HG03280 (cell line): ENCODE data around the gene GXYLT1.
"Not testable (repeated sequence)": the region's sequence is repeated elsewhere in the genome, so short reads cannot be mapped to it uniquely, and the experiment has no call there.

Experiments used
- ATAC-seq: cut with Tn5 transposase; IDR thresholded peaks from one replicate; pipeline ENCODE4 v1.9.1; 2021; ENCODE audit warnings: mild to moderate bottlenecking, moderate library complexity; ENCODE audit not compliant: unreplicated experiment

Gene GXYLT1

DNA sequence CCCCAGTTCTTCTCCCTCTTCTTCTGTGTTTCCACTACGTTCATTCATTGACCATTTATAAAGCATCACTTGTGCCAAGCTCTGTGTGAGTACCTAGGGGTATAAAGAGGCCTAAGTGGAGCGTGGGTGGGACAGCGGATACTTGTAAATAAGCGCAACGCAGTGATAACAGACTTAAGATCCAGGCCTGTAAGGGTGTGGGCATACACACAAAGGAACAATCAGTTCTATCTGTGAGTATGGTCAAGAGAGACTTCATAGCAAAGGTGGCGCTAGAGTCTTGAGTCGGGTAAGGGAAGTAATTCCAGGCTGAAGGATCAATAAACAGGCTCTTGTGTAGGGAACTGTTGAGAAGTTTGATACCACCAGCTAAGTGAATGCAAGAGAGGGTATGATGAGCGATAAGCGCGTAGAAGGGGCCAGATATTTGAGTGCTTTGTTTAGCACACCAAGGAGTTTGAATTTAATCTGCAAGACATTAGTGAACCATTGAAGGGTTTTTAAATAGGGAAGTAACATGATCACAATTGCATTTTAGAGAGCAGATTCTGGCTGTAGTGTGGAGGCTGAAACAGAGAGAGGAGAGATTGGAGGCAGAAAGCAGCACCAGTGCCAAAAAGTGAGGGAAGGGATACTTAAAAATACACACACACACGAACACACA lies 1.0 kb upstream of the GXYLT1 start:
- no peak for ATAC-seq

DNA sequence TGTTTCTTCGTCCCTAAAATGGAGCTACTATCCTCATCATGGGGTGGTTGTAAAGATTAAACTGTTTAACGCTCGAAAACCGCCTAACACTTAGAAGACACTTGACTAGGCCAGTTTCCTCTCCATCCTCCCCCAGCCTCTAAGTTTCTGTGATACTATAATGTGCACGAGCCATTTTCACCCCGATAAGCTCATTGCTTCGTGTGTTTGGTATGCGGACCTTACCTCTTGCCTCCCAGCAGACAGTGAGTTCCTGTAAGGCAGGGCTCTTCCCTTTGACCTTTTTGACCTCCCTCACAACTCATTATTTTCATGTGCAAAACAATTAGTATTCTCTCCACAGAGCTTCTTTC lies 499 bp upstream of the GXYLT1 start:
- ATAC-seq, result peak; percentile 16

DNA sequence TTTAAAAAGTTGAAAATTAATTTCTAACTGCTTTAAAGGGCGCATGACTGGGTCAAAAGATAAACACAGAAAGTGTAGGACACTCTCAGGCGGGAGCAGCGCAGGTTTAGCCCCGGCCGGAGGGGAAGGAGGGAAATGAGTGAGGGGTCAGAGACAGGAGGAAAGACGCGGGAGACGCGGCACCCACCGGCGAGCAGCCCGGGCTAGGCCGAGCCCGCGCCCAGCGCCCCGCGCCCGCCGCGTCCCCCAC lies 591 bp downstream of the GXYLT1 start:
- no peak for ATAC-seq

DNA sequence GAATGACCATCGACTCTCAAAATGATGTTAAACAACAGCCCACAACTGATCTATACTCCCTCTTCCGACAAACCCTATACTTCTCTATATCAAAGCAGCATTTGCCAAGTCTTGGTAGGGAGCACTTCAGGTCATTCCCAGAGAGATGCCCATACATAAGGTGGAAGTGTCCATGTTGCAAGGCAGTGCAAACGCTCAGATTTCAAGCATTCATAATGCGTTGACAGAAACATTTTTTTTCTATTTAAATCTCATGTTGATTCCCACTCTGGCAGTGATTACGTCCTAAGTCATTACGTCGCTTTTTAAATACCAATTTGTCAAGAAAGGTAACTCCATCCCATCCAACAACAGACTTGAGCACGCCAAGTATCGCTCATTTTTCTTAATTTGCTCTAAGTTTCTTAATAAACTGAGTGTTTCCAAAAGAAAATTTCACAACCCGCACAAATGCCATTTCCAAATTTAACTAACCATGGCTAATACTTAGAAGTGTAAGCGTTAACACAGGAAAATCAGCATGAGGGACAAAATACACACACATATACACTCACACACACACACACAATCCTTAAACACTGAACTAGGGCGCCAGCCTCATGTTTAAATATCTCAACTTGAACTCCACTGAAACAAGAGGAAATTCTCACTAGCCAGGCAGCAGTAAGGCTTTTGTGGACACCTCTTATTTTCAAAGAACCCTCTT lies 1.1 kb downstream of the GXYLT1 start:
- ATAC-seq, result no peak

DNA sequence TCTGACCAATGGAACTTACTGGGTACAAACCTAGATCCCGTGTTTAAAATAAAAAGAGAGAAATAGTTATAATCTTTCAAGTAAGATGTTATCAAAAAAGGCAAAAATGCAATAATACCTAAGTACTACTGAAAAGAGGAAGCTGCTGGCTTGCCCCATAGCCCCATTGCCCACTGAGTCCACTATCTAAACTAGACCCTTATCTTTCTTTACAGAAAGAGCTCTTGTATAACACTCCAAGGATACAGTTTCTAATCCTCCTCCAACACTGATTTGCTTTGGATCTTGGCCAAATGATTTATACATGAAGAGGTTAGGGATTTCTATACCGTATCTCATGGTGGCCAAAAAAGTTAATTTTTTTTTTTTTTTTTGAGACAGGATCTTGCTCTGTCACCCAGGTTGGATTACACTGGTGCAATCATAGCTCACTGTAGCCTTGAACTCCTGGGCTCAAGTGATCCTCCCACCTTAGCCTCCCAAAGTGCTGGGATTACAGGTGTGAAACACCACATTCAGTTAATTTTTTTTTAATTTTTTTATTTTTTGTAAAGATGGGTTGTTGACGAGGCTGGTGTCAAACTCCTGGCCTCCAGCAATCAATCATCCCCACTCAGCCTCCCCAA lies 2.6 kb downstream of the GXYLT1 start:
- no peak for ATAC-seq

DNA sequence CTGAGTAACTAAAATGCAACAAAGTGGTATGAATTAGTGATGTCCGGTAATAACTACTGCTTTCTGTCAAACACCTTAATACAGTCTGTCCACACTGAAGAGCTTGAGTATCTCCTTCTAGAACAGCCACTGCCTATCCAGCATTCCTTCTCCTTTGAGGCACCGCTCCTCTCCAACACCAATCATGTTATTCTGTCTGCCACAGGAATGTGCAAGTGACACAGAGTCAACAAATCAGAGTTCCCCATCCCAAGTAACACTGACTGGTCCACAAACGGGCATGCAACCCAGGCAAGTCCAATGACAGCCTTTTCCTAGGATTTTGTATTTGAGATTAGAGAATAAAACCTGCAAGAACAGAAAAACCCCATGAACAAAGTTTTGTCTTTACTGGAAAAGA lies 3.8 kb downstream of the GXYLT1 start:
- no peak for ATAC-seq

DNA sequence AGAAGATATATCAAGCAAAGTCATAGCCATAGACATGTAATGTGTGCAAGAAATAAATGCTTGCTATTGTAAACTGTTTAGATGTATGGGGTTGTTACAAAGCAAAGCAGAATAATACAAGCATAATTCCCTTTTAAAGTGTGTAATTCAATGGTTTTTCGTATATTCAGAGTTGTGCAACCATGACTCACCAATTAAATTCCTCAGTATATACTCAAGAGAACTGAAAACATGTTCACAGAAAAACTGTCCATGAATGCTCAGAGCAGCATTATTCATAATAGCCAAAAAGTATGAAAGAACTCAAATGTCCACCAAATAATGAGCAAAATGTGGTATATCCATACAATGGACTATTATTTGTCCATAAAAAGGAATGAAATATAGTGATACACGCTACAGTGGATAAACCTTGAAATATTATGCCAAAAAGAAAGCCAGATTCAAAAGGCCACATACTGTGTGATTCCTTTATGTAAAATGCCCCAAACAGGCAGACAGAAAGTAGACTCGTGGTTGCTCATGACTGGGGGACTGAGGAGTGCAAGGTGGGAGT lies 9.3 kb downstream of the GXYLT1 start:
- ATAC-seq, result no peak

DNA sequence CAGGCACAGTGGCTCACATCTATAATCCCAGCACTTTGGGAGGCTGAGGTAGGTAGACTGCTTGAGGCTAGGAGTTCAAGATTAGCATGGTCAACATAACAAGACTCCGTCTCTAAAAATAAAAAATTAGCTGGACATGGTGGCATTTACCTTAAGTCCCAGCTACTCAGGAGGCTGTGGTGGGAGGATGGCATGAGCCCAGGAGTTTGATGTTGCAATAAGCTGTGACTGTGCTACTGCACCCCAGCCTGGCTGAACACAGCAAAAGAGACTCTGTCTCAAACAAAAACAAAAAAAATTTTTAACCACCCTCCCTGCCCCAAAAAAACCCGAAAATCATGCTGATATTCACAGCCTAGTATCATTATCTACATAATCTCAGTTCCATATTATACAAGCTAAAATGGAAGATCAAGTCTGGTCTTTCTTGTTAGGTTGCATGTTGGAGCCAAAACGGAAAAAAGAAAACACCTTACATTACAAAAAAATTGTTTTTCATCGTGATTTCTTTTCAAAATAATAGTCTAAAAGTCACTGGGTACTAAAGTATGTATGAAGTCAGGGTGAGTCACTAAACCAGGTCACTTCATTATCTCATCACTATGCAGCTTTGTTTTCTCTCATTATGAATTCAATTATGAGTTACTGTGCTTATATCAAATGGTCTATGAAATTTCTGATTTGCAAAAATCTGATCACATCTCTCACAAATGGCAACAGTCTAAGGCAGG lies 13.8 kb downstream of the GXYLT1 start:
- no peak for ATAC-seq

DNA sequence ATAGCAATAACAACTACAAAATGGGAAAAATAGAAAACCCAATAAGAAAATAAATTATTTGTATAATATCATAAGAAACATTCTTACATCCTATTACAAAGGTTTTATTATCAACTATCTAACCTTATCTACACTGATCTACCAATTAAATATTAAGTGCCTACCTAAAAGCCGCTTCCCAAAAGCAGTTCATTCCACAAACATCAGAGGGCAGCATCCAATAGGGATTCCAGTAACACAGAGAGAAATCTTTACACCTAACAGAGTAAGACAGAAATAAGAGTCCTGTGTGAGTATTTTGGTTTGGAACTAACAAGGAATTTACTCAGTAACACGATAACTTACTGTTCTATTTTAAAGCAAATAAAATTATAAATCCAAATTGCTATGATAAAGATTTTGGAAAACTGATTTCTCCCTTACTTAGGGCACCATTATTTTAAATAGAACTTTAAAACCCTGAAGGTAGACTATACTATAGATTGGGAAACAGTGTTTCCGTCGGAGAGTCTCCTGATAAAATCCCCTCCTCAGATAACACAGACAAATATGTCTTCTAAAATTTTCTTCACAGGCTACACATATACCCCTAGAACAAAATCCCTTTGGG lies 15.0 kb downstream of the GXYLT1 start:
- no peak for ATAC-seq

DNA sequence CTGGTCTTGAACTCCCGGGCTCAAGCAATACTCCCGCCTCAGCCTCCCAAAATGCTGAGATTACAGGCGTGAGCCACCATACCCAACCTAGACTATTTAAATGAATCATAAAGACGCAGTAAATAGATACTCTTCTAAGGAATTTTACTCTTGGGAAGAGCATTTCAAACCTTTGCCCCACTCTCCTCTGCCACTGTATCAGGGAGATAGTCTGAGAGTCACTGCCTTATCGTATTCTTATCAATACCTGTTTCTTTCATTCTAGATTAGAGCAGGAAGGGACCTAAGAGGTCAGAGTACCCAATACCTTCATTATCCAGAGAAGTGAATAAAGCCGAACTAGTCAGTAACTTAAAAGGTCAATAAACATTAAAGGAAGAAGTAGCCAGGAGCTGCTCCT lies 15.8 kb downstream of the GXYLT1 start:
- no peak for ATAC-seq

DNA sequence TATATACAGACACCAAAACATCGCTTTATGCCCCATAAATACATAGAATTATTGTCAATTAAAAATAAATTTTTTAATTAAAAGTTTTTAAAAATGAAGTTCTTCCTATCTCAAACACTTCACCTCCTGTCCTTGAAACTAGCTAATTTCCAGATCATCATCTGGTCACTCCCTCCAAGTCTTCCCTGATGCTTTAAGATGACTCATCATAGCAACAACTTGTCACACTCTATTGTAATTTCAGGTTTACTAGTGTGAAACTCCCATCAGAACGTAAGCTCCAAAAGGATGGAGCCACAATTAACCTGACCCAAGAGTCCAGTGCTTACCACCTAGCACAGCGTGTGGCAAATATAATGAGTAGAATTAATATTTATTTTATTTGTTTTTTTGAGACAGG lies 16.3 kb downstream of the GXYLT1 start:
- no peak for ATAC-seq

DNA sequence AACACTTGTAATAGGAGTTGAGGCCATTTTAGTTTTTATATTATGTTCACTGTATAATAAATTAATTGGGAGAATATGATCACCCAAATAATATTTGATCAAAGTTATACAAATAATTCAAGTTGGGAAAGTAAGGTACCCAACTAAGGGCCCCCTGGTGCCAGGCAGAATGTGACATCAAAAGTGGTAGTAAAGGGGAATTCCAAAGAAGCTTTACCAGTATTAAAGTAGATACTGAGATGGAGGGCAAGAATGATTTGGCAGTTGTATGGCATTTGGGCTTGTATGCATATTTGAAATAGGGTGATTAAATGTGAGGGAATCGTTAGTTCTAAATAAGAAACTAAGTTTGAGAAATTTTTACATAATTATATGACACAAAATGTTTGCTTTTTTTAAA lies 17.7 kb downstream of the GXYLT1 start:
- no peak for ATAC-seq

DNA sequence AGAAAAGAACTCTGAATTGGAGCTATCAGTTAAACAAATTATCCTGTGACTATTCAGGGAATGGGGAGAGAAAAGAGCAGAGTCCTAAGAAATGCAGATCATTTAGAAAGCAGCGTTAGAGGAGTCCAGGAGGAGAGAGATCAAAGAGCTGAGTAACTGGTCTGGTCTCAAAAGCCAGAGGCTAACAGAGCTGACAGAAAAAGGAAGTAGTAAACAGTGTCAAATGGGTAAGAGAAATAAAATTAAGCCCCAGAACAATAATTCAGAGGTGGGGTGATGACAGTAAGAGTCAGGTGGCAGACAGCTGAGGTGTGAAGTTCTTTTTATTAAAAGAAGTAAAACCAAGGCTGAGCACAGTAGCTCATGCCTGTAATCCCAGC lies 19.3 kb downstream of the GXYLT1 start:
- no peak for ATAC-seq

DNA sequence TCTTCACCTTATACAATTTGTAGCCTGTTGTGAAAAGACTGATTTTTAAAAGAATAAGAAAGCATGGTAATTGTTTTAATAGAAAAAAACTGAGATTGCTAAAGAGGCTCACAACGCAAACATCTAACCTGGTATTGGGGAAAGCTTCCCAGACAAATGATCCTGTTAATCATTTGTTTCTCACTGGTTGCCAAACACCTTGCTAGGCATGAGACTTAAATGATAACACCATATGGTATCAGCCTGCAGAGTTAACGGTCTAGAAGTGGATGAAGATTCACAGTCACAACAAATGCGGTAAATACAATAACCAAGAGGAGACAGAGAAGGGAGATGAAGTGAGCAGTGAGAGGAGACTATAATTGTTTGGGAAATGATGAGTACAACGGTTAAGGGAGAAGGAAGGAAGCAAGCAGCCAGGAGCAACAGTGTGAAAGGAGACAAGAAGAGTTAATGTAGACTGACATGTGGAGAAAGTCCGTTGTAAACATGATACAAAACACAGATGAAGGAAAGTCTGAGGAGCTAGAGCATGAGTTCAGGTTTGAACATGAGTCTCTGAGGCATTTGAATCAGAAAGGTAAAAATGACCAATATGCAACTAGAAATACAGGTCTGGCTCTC lies 19.8 kb downstream of the GXYLT1 start:
- no peak for ATAC-seq

DNA sequence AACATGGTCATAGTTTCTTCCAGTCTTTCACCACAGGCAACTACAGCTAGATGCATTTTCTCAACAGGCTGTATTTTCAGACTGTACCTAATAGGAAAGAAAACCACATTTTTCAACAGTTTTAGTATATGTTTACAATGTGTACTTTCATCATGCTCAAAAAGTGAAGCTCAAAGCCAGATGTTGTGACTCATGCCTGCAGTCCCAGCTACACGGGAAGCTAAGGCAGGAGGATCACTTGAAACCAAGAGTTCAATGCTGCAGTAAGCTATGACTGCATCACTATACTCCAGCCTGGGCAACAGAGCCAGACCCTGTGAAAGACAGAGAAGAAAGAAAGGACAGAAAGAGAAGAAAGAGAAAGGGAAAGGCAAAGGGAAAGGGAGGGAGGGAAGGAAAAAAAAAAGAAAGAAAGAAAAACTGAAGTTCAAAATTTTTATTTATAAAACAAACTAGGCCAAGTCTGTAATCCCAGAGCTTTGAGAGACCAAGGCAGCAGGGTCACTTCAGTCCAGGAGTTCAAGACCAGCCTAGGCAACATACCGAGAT lies 25.5 kb downstream of the GXYLT1 start:
- ATAC-seq, result no peak

DNA sequence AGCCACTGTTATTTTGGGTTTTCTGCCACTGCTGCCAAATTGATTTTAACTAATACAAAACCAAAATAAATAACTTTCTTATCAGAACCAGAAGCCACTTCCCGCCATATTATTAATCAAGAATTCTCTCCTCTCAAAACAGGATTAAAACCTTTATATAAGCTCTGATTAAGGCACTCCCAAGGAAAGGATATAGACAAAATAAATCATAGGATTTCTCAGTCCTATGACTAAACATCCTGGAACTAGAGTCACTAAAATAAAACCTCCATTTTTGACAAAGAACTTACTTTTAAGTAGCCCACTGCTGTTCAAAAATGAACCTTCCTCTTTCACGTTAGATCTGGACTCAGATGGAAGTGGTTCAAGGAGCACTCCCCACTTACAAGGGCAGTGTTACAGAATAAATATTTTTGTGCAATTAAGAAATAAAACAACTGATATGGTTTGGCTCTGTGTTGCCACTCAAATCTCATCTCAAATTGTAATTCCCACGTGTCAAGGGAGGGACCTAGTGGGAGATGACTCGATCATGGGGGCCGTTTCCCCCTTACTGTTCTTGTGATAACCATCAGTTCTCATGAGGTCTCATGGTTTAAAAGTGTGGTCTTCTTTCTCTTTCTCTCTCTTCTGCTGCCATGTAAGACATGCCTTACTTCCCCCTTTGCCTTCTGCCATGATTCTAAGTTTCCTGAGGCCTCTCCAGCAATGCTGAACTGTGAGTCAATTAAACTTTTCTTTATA lies 26.4 kb downstream of the GXYLT1 start:
- no peak for ATAC-seq

DNA sequence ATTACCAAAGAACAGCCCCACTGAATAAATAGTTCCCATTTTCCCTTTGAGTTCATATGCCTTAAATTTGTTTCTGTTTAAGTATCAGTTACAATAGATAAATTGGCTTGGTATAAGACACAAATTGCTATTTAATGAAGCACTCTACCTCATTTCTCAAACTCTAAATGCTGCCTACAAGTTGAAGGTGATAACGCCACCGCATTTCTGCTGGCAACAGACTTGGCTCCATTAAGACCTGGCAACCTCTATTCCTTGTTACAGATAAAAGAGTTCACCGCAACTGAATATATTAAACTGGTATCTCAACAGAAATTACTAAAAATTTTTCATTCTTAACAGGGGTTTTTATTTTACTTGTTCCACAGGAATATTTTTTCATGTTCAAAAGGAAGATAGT lies 35.6 kb downstream of the GXYLT1 start:
- no peak for ATAC-seq

DNA sequence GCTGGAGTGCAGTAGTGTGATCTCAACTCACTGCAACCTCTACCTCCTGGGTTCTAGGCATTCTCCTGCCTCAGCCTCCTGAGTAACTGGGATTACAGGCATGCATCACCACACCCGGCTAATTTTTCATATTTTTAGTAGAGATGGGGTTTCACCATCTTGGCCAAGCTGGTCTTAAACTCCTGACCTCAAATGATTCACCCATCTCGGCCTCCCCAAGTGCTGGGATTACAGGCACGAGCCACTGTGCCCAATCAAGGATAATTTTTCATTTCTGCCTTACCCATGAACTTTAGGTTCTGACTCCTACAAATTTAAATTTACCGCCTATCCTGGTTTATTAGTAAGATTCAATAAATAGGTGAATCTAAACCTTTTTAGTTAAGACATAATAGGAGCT lies 37.9 kb downstream of the GXYLT1 start:
- not testable (repeated sequence) for ATAC-seq

DNA sequence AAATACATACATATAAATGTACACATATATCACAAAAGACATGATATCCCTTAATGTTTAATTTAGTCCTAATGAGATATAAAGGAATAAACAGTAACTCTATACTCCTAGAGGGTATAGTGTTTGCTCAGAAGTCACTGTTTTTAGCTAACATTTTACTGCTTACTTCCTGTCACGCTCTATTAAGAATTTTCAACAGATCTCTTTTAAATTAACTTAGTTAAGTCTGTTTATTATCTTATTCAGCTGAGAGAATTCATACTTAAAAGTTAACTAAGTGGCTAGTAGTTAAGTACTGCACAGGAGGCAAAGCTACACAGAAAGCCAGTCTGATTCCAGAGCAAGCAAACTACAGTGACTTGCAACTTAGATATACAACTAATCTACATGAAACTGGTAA lies 39.9 kb downstream of the GXYLT1 start:
- no peak for ATAC-seq

DNA sequence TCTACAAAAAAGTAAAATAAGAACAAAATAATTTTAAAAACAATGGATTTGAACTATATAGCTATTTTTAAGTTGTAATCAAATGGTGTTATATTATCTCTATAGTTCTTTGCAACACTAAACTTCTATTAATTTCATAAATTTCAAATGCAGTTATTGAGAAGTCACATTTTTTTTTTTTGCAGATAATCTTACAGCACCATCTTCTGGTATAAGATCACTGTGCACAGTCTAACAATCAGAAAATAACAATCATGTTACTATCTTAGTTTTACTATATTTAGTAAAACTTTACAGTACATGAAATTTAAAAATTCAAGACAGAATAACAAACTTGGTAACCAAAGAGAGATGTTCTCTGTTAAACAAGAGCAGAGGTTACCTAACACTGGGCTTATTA lies 40.6 kb downstream of the GXYLT1 start:
- no peak for ATAC-seq
